ENCODE results near the gene SLC35F3.

Gene SLC35F3

DNA sequence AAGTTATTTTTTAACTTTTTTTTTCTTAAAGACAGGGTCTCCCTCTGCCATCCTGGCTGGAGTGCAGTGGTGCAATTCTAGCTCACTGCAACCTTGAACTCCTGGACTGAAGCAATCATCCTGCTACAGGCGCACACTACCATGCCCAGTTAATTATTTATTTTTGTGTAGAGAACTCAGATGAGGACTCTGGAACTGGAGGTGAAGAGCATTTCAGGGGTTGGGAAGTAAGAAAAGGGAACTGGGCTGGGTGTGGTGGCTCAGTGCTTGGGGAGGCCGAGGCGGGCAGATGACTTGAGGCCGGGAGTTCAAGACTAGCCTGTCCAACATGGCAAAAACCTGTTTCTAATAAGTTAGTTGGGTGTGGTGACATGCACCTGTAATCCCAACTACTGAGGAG lies 28.9 kb downstream of the SLC35F3 start:
- no peaks in the 10 kb centered on the region for H3K9me3 ChIP-seq (ENCODE audit: insufficient read depth, low read length)
- no peaks in the 10 kb centered on the region for H3F3A ChIP-seq (ENCODE audit: insufficient read depth)
- no peaks in the 10 kb centered on the region for H3K79me2 ChIP-seq (ENCODE audit: insufficient read depth, low read length)
- no peaks in the 10 kb centered on the region for H3K9me2 ChIP-seq (replicated peaks; ENCODE audit: insufficient read depth, low read length)
- H3K36me3 ChIP-seq (ENCODE audit: low read length): no peaks in the 10 kb centered on the region
- H3K27me3 ChIP-seq (ENCODE audit: low read length): no peaks in the 10 kb centered on the region
- H3K9ac ChIP-seq (ENCODE audit: low read length): no peak overlapping the region
- H3K4me3 ChIP-seq (ENCODE audit: insufficient read depth, low read length, poor library complexity, severe bottlenecking): no peak overlapping the region
- no peak for TF ChIP-seq EZH2phosphoT487 (conservative IDR thresholded peaks at IDR 0.05; ENCODE audit: low read length)
- TF ChIP-seq, protein P1, sequence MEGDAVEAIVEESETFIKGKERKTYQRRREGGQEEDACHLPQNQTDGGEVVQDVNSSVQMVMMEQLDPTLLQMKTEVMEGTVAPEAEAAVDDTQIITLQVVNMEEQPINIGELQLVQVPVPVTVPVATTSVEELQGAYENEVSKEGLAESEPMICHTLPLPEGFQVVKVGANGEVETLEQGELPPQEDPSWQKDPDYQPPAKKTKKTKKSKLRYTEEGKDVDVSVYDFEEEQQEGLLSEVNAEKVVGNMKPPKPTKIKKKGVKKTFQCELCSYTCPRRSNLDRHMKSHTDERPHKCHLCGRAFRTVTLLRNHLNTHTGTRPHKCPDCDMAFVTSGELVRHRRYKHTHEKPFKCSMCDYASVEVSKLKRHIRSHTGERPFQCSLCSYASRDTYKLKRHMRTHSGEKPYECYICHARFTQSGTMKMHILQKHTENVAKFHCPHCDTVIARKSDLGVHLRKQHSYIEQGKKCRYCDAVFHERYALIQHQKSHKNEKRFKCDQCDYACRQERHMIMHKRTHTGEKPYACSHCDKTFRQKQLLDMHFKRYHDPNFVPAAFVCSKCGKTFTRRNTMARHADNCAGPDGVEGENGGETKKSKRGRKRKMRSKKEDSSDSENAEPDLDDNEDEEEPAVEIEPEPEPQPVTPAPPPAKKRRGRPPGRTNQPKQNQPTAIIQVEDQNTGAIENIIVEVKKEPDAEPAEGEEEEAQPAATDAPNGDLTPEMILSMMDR (IDR thresholded peaks at IDR 0.05; ENCODE audit: insufficient read depth, low read length, poor library complexity, severe bottlenecking): no peak
- no peak overlapping the region for H2AFZ ChIP-seq (ENCODE audit: low read depth, low read length, severe bottlenecking)
- no peak overlapping the region for H3K27ac ChIP-seq (ENCODE audit: low read depth, low read length)
- H3K4me2 ChIP-seq (ENCODE audit: low read depth, low read length, poor library complexity, severe bottlenecking): no peak overlapping the region
- no peaks in the 10 kb centered on the region for H4K20me1 ChIP-seq (ENCODE audit: low read depth, low read length)

DNA sequence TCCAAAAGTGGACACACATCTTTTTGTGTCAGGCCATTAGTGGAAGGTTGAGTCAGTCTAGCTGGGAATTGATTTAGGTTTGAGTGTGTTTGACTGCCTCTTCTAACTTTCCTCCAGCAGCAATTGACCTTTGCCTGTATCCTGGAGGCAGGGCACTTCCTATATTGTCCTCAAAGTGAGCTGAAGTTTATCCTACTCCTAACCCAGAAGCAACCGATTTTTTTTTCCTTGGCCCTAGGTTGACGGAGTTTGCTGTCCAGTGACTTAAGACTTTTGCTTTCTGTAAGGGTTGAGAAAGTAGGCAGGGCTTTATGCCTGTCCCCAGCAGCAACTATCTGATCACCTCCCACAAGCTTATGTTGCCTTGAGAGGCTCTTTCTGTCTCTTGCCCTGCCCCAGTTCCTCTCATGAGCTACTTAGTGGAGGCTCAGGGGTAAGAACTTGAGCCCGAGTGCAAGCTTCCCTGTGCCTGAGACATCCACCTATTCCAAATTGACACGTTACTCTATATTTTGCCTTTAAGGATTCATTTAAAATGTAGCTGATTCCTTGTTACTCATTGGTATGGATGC lies 30.9 kb downstream of the SLC35F3 start:
- H3K27me3 ChIP-seq (ENCODE audit: low read length): no peaks in the 10 kb centered on the region
- no peaks in the 10 kb centered on the region for H3K79me2 ChIP-seq (ENCODE audit: insufficient read depth, low read length)
- H3K9me2 ChIP-seq (replicated peaks; ENCODE audit: insufficient read depth, low read length): no peaks in the 10 kb centered on the region
- no peak overlapping the region for H3K27ac ChIP-seq (ENCODE audit: low read depth, low read length)
- H3K9me3 ChIP-seq (ENCODE audit: insufficient read depth, low read length): no peaks in the 10 kb centered on the region
- no peak for TF ChIP-seq EZH2phosphoT487 (conservative IDR thresholded peaks at IDR 0.05; ENCODE audit: low read length)
- TF ChIP-seq, protein P1 (IDR thresholded peaks at IDR 0.05; ENCODE audit: insufficient read depth, low read length, poor library complexity, severe bottlenecking): no peak
- H3F3A ChIP-seq (ENCODE audit: insufficient read depth): no peaks in the 10 kb centered on the region
- no peak overlapping the region for H3K9ac ChIP-seq (ENCODE audit: low read length)
- no peak overlapping the region for H3K4me2 ChIP-seq (ENCODE audit: low read depth, low read length, poor library complexity, severe bottlenecking)
- H4K20me1 ChIP-seq (ENCODE audit: low read depth, low read length): no peaks in the 10 kb centered on the region
- no peak overlapping the region for H2AFZ ChIP-seq (ENCODE audit: low read depth, low read length, severe bottlenecking)
- H3K4me3 ChIP-seq (ENCODE audit: insufficient read depth, low read length, poor library complexity, severe bottlenecking): no peak overlapping the region
- H3K36me3 ChIP-seq (ENCODE audit: low read length): no peaks in the 10 kb centered on the region

DNA sequence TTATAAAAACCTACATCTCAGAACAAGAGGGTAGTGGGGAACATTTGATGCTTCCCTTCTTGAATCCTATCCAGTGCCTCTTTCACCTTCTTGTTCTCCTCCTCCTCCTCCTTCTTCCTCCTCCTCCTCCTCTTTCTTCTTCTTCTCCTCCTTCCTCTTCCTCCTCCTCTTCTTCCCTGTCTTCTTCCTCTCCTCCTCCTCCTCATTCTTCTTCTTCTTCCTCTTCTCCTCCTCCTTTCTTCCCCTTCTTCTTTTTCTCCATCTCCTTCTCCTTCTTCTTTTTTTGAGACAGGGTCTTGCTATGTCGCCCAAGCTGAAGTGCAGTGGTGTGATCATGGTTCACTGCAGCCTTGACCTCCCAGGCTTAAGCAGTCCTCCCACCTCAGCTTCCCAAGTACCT lies 31.9 kb downstream of the SLC35F3 start:
- H2AFZ ChIP-seq (ENCODE audit: low read depth, low read length, severe bottlenecking): no peak overlapping the region
- H3K9me2 ChIP-seq (replicated peaks; ENCODE audit: insufficient read depth, low read length): no peaks in the 10 kb centered on the region
- no peaks in the 10 kb centered on the region for H3K79me2 ChIP-seq (ENCODE audit: insufficient read depth, low read length)
- H3K27ac ChIP-seq (ENCODE audit: low read depth, low read length): no peak overlapping the region
- no peak overlapping the region for H3K9ac ChIP-seq (ENCODE audit: low read length)
- TF ChIP-seq, protein P1 (IDR thresholded peaks at IDR 0.05; ENCODE audit: insufficient read depth, low read length, poor library complexity, severe bottlenecking): no peak
- no peak for TF ChIP-seq EZH2phosphoT487 (conservative IDR thresholded peaks at IDR 0.05; ENCODE audit: low read length)
- H3K4me2 ChIP-seq (ENCODE audit: low read depth, low read length, poor library complexity, severe bottlenecking): no peak overlapping the region
- no peaks in the 10 kb centered on the region for H3K27me3 ChIP-seq (ENCODE audit: low read length)
- no peaks in the 10 kb centered on the region for H3F3A ChIP-seq (ENCODE audit: insufficient read depth)
- no peak overlapping the region for H3K4me3 ChIP-seq (ENCODE audit: insufficient read depth, low read length, poor library complexity, severe bottlenecking)
- H3K9me3 ChIP-seq (ENCODE audit: insufficient read depth, low read length): no peaks in the 10 kb centered on the region
- H3K36me3 ChIP-seq (ENCODE audit: low read length): no peaks in the 10 kb centered on the region
- no peaks in the 10 kb centered on the region for H4K20me1 ChIP-seq (ENCODE audit: low read depth, low read length)
